Measurements from ENCODE around the gene ACIN1.

DNA sequence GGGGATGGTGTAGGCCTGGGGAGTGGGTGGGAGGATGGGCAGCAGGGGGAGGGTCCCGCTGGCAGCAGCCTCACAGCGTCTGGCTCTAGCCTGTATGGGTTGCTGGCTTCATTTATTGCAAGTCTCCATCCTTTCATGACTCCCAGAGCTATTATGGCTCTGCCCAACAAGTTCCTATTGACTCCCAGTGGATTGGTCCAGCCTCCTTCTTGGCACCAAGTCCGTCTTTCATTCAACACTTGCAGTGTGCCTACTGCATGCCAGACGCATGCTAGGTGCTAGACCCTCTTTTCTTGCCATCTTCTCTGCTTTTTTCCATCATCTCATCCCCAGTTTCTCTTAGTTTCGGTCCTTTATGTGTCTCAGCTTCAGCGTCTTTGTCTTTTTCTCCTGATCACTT is 51.8 kb downstream of the ACIN1 start:
- TF ChIP-seq, protein P1, sequence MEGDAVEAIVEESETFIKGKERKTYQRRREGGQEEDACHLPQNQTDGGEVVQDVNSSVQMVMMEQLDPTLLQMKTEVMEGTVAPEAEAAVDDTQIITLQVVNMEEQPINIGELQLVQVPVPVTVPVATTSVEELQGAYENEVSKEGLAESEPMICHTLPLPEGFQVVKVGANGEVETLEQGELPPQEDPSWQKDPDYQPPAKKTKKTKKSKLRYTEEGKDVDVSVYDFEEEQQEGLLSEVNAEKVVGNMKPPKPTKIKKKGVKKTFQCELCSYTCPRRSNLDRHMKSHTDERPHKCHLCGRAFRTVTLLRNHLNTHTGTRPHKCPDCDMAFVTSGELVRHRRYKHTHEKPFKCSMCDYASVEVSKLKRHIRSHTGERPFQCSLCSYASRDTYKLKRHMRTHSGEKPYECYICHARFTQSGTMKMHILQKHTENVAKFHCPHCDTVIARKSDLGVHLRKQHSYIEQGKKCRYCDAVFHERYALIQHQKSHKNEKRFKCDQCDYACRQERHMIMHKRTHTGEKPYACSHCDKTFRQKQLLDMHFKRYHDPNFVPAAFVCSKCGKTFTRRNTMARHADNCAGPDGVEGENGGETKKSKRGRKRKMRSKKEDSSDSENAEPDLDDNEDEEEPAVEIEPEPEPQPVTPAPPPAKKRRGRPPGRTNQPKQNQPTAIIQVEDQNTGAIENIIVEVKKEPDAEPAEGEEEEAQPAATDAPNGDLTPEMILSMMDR (IDR thresholded peaks at IDR 0.05), result no peak
- TF ChIP-seq POLR2A (IDR thresholded peaks at IDR 0.05) (no peak), EP300 (IDR thresholded peaks at IDR 0.05) (no peak)

Measured in tibial nerve (tissue), 4 donors.